ENCODE measurements around the gene ZBP1.

ZBP1 gene

GRCh38 chr20:57649617-57650015, 29.4 kb upstream of the ZBP1 start:
- no peak for FAIRE-seq
- TF ChIP-seq, protein P1, sequence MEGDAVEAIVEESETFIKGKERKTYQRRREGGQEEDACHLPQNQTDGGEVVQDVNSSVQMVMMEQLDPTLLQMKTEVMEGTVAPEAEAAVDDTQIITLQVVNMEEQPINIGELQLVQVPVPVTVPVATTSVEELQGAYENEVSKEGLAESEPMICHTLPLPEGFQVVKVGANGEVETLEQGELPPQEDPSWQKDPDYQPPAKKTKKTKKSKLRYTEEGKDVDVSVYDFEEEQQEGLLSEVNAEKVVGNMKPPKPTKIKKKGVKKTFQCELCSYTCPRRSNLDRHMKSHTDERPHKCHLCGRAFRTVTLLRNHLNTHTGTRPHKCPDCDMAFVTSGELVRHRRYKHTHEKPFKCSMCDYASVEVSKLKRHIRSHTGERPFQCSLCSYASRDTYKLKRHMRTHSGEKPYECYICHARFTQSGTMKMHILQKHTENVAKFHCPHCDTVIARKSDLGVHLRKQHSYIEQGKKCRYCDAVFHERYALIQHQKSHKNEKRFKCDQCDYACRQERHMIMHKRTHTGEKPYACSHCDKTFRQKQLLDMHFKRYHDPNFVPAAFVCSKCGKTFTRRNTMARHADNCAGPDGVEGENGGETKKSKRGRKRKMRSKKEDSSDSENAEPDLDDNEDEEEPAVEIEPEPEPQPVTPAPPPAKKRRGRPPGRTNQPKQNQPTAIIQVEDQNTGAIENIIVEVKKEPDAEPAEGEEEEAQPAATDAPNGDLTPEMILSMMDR (IDR thresholded peaks at IDR 0.05; ENCODE audit: insufficient read depth, missing control alignments): no peak
- DNase-seq (ENCODE audit: insufficient read length, low spot score): no peak

DNA sequence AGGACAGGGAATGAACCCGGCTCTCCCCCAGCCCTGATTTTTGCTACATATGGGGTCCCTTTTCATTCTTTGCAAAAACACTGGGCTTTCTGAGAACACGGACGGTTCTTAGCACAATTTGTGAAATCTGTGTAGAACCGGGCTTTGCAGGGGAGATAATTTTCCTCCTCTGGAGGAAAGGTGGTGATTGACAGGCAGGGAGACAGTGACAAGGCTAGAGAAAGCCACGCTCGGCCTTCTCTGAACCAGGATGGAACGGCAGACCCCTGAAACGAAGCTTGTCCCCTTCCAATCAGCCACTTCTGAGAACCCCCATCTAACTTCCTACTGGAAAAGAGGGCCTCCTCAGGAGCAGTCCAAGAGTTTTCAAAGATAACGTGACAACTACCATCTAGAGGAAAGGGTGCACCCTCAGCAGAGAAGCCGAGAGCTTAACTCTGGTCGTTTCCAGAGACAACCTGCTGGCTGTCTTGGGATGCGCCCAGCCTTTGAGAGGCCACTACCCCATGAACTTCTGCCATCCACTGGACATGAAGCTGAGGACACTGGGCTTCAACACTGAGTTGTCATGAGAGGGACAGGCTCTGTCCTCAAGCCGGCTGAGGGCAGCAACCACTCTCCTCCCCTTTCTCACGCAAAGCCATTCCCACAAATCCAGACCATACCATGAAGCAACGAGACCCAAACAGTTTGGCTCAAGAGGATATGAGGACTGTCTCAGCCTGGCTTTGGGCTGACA, 28.8 kb upstream of the ZBP1 start:
- FAIRE-seq (no peak), DNase-seq (ENCODE audit: insufficient read length, low spot score) (no peak)
- TF ChIP-seq, protein P1 (IDR thresholded peaks at IDR 0.05; ENCODE audit: insufficient read depth, missing control alignments): no peak

- DNase-seq (ENCODE audit: insufficient read length, low spot score) (no peak), FAIRE-seq (no peak)
- TF ChIP-seq, protein P1 (IDR thresholded peaks at IDR 0.05; ENCODE audit: insufficient read depth, missing control alignments): no peak
Observed at GRCh38 chr20:57647933-57648785, 27.9 kb upstream of the ZBP1 start.

DNA sequence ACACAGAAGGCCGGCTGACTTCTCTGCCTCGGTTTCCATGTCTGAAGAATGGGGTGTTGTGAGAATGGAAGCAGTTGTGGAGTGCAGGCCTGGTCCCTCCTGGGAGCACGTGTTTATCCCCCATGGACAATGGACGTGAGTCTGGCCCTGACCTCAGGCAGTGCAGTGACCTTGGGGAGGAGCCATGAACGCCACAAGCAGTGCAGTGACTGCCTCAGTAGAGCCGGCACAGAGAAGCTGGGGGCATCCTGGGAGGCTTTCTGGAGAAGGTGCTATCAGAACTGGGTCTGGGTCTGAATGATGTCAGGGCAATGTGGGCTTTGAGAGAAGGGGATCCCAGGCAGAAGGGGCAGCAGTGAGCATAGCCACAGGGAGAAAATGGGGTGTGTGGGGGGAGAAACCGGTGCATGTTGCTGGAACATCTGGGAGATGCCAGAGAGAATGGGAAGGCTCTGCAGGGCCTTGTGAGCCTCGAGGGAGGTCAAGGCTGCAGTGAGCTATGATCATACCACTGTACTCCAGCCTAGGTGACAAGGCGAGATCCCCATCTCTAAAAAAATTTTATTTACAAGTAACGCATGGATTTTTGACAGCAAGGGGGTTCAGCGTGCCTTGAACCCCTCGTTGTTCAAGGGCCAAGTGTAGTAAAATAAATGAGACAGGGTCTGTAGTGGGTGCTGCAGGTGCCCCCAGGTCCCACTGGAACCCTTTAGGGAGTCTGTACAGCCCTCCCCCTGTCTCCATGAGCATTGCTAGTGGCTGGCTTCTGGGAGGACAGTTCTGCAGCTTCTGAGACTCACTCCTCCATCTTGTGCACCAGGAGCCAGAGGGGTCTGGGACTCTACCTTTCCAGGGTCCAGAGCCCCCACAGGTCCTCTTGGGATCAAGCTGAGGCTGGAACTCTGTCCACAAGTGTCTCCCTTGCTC, 27.0 kb upstream of the ZBP1 start:
- DNase-seq (ENCODE audit: insufficient read length, low spot score): no peak
- no peak for FAIRE-seq
- TF ChIP-seq, protein P1 (IDR thresholded peaks at IDR 0.05; ENCODE audit: insufficient read depth, missing control alignments): no peak

DNA sequence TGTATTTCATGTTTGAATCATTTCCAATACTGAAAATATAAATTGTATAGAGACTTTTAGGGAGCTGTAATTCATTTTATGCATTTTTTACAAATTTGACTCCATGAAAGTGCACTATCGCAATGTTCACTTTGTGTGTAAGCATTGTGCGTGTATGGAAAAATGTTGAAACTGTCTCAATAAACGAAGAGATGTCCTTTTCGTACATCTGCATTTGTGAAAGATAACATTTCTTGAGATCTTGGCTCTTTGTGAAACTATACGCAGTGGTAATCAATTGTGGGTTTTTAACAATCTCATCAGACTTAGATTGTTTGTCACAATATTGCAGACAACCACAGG, 18.6 kb upstream of the ZBP1 start:
- no peak for DNase-seq (ENCODE audit: insufficient read length, low spot score)
- no peak for FAIRE-seq
- TF ChIP-seq, protein P1 (IDR thresholded peaks at IDR 0.05; ENCODE audit: insufficient read depth, missing control alignments): no peak

DNA sequence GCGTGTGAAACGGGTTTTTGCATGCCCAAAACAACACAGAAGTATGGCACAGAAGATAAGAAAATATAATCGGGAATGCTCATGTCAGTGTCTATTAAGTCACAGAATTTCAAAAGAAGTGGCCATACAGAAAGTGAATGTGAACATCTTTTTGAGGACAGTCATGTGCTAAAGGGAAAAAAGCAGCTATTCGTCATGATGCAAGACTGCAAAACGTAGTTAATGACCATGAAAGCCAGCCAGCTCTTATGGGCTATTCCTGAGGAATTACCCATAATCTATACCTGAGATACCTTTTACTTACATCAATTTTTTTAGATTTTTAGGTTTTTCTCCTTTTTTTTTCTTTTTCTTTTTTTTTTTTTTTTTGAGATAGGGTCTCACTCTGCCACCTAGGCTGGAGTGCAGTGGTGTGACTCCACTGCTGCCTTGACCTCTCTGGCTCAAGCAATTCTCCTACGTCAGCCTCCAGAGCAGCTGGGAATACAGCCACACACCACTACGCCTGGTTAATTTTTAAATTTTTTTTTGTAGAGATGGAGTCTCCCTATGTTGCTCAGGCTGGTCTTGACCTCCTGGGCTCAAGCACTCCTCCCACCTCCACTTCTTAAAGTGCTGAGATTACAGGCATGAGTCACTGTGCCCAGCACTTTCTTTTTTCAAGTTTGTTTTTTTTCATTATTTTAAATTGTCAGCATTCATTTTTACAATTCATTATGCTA, 18.1 kb upstream of the ZBP1 start:
- TF ChIP-seq, protein P1 (IDR thresholded peaks at IDR 0.05; ENCODE audit: insufficient read depth, missing control alignments): no peak
- DNase-seq (ENCODE audit: insufficient read length, low spot score) (no peak), FAIRE-seq (no peak)

All from D721Med (cell line).